ENCODE results near the gene SYT8. TPM values are rescaled to one million over a fixed set of nuclear protein-coding genes. Genes with fewer than 3 reads are reported as not detected.

Gene SYT8, protein sequence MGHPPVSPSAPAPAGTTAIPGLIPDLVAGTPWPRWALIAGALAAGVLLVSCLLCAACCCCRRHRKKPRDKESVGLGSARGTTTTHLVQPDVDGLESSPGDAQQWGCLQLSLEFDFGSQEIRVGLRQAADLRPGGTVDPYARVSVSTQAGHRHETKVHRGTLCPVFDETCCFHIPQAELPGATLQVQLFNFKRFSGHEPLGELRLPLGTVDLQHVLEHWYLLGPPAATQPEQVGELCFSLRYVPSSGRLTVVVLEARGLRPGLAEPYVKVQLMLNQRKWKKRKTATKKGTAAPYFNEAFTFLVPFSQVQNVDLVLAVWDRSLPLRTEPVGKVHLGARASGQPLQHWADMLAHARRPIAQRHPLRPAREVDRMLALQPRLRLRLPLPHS
- total RNA-seq, result under 1 TPM in 1 of 6 experiments, not detected in 5; 0.68 TPM
- long read RNA-seq, result 0 reads

GRCh38 chr11:1834779-1835670, at the start of gene SYT8:
Gene SYT8, plus strand, starts transcription at chr11:1834990. Its CDS starts 116 bp downstream, at chr11:1835106.
- DNase-seq (peak in 2 of 3 donors; percentile 31 to 57), ATAC-seq (no peak)
- intact Hi-C loops (cut with DNase I), result loop anchor here (5.0 to 10.0 kb wide), 2 partner anchors 183 to 320 kb away; no protein-coding TSS in a partner anchor
- no peaks in the 10 kb centered on the region for H3K9me3 ChIP-seq
- TF ChIP-seq, protein P1, sequence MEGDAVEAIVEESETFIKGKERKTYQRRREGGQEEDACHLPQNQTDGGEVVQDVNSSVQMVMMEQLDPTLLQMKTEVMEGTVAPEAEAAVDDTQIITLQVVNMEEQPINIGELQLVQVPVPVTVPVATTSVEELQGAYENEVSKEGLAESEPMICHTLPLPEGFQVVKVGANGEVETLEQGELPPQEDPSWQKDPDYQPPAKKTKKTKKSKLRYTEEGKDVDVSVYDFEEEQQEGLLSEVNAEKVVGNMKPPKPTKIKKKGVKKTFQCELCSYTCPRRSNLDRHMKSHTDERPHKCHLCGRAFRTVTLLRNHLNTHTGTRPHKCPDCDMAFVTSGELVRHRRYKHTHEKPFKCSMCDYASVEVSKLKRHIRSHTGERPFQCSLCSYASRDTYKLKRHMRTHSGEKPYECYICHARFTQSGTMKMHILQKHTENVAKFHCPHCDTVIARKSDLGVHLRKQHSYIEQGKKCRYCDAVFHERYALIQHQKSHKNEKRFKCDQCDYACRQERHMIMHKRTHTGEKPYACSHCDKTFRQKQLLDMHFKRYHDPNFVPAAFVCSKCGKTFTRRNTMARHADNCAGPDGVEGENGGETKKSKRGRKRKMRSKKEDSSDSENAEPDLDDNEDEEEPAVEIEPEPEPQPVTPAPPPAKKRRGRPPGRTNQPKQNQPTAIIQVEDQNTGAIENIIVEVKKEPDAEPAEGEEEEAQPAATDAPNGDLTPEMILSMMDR (IDR thresholded peaks at IDR 0.05), result no peak
- no peak for TF ChIP-seq POLR2A (IDR thresholded peaks at IDR 0.05)
- peaks cover 0 to 19% (median 6%) of the 10 kb centered on the region in 4 donors for H3K4me1 ChIP-seq
- H3K36me3 ChIP-seq, result no peaks in the 10 kb centered on the region
- WGBS (ENCODE audit: insufficient coverage, low coverage, low lambda C conversion rate, missing lambda C conversion rate), result 64% methylated on average over 3 of the region's 26 CpGs
- H3K4me3 ChIP-seq, result no peak within 1 kb of the TSS
- H3K27ac ChIP-seq, result no peak within 1 kb of the TSS
- H3K27me3 ChIP-seq, result no peaks in the 10 kb centered on the region

DNA sequence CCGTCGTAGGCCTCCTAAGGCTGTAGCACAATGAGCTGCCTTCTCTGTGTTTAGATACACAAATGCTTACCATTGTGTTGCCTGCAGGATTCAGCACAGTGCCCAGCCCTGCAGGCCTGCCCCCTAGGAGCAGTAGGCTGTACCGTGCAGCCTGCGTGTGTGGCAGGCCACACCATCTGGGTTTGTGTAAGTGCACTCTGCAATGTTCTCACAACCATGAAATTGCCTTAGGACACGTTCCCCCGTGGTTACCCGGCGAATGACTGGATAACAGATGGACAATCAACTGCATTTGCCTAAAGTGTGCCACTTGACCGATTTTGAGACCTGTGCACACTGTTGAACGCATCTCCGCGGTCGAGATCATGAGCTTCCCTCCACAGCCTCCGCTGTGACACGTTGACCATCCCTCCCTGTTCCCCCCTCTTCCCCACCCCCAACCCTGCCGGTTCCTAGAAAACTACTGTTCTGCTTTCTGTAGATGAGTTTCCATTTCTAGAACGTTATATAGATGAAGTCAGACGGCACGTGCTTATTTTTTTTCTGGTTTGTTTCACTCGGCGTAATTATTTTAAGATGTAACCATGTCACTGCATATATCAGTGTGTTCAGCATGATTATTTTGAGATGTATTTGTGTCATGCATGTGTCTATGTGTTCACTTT, 48.9 kb upstream of the SYT8 start:
- H3K9me3 ChIP-seq, result no peaks in the 10 kb centered on the region
- no peak overlapping the region for H3K27ac ChIP-seq
- ATAC-seq (peak in 2 of 4 donors; percentile 24 to 35), DNase-seq (peak in 2 of 3 donors; percentile 30 to 44)
- 59% methylated on average over 20 of the region's 21 CpGs for WGBS (ENCODE audit: insufficient coverage, low coverage, low lambda C conversion rate, missing lambda C conversion rate)
- no peak overlapping the region for H3K4me3 ChIP-seq
- H3K36me3 ChIP-seq, result no peaks in the 10 kb centered on the region
- TF ChIP-seq, protein P1 (IDR thresholded peaks at IDR 0.05), result no peak
- no peak for TF ChIP-seq POLR2A (IDR thresholded peaks at IDR 0.05)
- H3K27me3 ChIP-seq, result no peaks in the 10 kb centered on the region
- intact Hi-C loops (cut with DNase I), result no loop called here
- no peaks in the 10 kb centered on the region for H3K4me1 ChIP-seq

DNA sequence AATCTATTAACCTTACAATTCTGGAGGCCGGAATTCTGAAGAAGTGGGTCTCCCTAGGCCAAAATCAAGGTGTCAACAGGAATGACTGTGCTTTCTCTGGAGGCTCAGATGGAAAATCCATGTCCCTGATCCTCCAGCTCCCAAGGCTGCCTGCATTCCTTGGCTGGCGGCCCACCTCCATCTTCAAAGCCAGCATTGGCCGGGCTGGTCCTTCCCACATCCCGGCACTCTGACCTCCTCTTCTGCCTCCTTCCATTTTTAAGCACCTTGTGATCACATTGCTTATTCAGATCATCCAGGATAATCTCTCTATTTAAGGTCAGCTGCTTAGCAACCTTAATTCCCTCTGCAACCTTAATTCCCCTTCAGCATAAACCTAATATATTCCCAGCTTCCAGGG, 48.3 kb upstream of the SYT8 start:
- no peaks in the 10 kb centered on the region for H3K4me1 ChIP-seq
- ATAC-seq, result no peak

DNA sequence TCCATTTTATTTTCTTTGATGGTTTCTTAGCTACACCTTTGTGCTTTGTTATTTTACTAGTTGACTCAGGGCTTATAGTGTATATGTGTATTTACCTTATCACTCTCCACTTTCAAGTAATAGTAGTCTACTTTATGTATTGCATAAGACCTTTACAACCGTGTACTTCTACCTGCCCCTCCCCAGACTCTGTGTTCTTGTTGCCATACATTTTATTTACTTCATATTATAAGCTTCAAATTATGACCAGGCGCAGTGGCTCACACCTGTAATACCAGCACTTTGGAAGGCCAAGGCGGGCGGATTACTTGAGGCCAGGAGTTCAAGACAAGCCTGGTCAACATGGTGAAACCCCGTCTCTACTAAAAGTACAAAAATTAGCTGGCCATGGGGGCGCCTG, 42.9 kb upstream of the SYT8 start:
- ATAC-seq (no peak), DNase-seq (no peak)
- Histone ChIP-seq H3K27ac (no peak overlapping the region), H3K9me3 (no peaks in the 10 kb centered on the region), H3K4me1 (no peaks in the 10 kb centered on the region), H3K36me3 (no peaks in the 10 kb centered on the region), H3K27me3 (no peaks in the 10 kb centered on the region), H3K4me3 (no peak overlapping the region)
- TF ChIP-seq, protein P1 (IDR thresholded peaks at IDR 0.05), result no peak
- no peak for TF ChIP-seq POLR2A (IDR thresholded peaks at IDR 0.05)
- WGBS (ENCODE audit: insufficient coverage, low coverage, low lambda C conversion rate, missing lambda C conversion rate), result 82% methylated on average over 6 of the region's 6 CpGs
- intact Hi-C loops (cut with DNase I), result no loop called here

More for the DNA sequence above, 48.3 kb upstream of the SYT8 start:
- H3K27me3 ChIP-seq, result no peaks in the 10 kb centered on the region
- no peak overlapping the region for H3K27ac ChIP-seq
- no peaks in the 10 kb centered on the region for H3K36me3 ChIP-seq
- TF ChIP-seq, protein P1 (IDR thresholded peaks at IDR 0.05), result no peak
- TF ChIP-seq POLR2A (IDR thresholded peaks at IDR 0.05), result no peak
- no peak overlapping the region for H3K4me3 ChIP-seq
- intact Hi-C loops (cut with DNase I), result no loop called here
- no CpG with 5 or more reads among the region's 4 CpGs for WGBS (ENCODE audit: insufficient coverage, low coverage, low lambda C conversion rate, missing lambda C conversion rate)
- H3K9me3 ChIP-seq, result no peaks in the 10 kb centered on the region
- DNase-seq, result peak in 1 of 3 donors; percentile 25

Data from right lobe of liver (tissue), 6 donors.